Measurements from ENCODE around the gene CPE.

DNA sequence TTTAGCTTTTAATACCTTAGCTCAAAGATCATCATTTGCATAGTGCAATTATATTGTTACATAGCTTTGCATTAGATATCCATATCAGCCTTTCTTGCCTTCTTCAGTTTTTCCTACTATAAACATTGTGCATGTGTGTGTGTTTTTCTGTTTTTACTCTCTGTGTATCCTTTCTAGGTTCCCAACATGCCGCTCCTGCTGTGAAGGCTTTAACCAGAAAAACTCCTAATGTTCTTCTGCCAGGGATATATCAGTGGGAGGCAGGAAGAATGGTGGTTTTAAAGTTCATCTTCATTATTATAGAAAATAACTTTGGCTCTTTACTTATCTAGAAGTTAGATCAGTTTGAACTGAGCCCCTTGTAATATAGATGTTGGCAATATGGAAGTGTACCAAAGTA, 61.2 kb downstream of the CPE start:
- TF ChIP-seq, protein P1, sequence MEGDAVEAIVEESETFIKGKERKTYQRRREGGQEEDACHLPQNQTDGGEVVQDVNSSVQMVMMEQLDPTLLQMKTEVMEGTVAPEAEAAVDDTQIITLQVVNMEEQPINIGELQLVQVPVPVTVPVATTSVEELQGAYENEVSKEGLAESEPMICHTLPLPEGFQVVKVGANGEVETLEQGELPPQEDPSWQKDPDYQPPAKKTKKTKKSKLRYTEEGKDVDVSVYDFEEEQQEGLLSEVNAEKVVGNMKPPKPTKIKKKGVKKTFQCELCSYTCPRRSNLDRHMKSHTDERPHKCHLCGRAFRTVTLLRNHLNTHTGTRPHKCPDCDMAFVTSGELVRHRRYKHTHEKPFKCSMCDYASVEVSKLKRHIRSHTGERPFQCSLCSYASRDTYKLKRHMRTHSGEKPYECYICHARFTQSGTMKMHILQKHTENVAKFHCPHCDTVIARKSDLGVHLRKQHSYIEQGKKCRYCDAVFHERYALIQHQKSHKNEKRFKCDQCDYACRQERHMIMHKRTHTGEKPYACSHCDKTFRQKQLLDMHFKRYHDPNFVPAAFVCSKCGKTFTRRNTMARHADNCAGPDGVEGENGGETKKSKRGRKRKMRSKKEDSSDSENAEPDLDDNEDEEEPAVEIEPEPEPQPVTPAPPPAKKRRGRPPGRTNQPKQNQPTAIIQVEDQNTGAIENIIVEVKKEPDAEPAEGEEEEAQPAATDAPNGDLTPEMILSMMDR (conservative IDR thresholded peaks at IDR 0.05; ENCODE audit: low read length), result no peak
- no peak for TF ChIP-seq EZH2phosphoT487 (IDR thresholded peaks at IDR 0.05; ENCODE audit: borderline replicate concordance)

All from Loucy (cell line).